ENCODE results near the gene FAM20A.

The FAM20A gene

DNA sequence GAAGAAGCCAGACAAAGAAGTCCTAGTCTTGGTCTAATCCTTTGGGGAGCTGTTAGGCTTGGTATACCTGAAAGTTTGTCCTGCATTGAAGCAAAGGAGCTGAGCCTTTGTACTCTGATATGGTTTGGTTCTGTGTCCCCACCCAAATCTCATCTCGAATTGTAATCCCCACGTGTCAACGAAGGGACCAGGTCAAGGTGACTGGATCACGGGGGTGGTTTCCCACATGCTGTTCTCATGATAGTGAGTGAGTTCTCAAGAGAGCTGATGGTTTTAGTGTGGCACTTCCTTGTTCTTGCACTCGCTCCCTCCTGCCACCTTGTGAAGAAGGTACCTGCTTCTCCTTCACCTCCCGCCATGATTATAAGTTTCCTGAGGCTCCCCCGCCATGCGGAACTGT is 33.6 kb downstream of the FAM20A start:
- no peak overlapping the region for H3K4me3 ChIP-seq
- H3K9me3 ChIP-seq, result no peaks in the 10 kb centered on the region
- intact Hi-C loops (cut with DNase I; ENCODE audit: low total_unique reads), result no loop called here
- TF ChIP-seq, protein P1, sequence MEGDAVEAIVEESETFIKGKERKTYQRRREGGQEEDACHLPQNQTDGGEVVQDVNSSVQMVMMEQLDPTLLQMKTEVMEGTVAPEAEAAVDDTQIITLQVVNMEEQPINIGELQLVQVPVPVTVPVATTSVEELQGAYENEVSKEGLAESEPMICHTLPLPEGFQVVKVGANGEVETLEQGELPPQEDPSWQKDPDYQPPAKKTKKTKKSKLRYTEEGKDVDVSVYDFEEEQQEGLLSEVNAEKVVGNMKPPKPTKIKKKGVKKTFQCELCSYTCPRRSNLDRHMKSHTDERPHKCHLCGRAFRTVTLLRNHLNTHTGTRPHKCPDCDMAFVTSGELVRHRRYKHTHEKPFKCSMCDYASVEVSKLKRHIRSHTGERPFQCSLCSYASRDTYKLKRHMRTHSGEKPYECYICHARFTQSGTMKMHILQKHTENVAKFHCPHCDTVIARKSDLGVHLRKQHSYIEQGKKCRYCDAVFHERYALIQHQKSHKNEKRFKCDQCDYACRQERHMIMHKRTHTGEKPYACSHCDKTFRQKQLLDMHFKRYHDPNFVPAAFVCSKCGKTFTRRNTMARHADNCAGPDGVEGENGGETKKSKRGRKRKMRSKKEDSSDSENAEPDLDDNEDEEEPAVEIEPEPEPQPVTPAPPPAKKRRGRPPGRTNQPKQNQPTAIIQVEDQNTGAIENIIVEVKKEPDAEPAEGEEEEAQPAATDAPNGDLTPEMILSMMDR (IDR thresholded peaks at IDR 0.05), result no peak
- DNase-seq, result no peak
- no peak overlapping the region for H3K27ac ChIP-seq
- H3K4me1 ChIP-seq, result no peaks in the 10 kb centered on the region
- H3K27me3 ChIP-seq, result no peaks in the 10 kb centered on the region
- no peaks in the 10 kb centered on the region for H3K36me3 ChIP-seq

DNA sequence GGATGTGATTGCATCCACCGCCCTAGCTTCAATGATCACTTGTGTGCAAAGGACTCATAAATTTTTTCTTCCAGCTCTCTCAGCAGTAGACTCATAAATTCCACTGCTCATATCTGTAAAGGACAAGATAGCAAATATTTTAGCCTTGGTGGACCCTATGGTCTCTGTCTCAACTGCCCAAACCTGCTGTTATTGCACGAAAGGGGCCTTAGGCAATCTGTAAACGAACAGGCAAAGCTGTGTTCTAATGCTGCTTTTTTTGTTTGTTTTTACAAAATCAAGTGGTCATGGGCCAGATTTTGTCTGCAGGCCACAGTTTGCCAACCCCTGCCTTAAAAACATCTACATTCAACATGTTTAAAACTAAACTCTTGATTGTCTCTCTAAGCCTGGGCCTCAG is 34.1 kb downstream of the FAM20A start:
- no peaks in the 10 kb centered on the region for H3K36me3 ChIP-seq
- no peaks in the 10 kb centered on the region for H3K27me3 ChIP-seq
- H3K9me3 ChIP-seq, result no peaks in the 10 kb centered on the region
- no peak for DNase-seq
- TF ChIP-seq, protein P1 (IDR thresholded peaks at IDR 0.05), result no peak
- no peak overlapping the region for H3K4me3 ChIP-seq
- no peaks in the 10 kb centered on the region for H3K4me1 ChIP-seq
- no peak overlapping the region for H3K27ac ChIP-seq
- intact Hi-C loops (cut with DNase I; ENCODE audit: low total_unique reads), result no loop called here

DNA sequence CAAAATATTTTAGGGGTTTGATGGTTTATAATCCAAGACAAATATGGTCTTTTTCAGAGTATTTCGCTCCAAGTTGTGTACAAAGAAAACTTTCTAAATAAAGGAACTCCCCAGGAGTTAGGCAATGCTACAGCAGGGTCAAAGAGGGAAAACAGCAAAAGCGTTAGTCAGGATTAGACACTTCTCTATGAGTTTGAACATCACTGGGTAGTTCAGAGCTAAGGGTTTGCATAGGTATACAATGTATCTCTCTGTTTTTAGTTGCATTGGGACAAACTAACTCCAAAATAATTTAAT is 34.8 kb downstream of the FAM20A start:
- Histone ChIP-seq H3K4me3 (no peak overlapping the region), H3K9me3 (no peaks in the 10 kb centered on the region), H3K4me1 (no peaks in the 10 kb centered on the region), H3K27ac (no peak overlapping the region), H3K36me3 (no peaks in the 10 kb centered on the region), H3K27me3 (no peaks in the 10 kb centered on the region)
- TF ChIP-seq, protein P1 (IDR thresholded peaks at IDR 0.05), result no peak
- intact Hi-C loops (cut with DNase I; ENCODE audit: low total_unique reads), result no loop called here
- DNase-seq, result no peak

DNA sequence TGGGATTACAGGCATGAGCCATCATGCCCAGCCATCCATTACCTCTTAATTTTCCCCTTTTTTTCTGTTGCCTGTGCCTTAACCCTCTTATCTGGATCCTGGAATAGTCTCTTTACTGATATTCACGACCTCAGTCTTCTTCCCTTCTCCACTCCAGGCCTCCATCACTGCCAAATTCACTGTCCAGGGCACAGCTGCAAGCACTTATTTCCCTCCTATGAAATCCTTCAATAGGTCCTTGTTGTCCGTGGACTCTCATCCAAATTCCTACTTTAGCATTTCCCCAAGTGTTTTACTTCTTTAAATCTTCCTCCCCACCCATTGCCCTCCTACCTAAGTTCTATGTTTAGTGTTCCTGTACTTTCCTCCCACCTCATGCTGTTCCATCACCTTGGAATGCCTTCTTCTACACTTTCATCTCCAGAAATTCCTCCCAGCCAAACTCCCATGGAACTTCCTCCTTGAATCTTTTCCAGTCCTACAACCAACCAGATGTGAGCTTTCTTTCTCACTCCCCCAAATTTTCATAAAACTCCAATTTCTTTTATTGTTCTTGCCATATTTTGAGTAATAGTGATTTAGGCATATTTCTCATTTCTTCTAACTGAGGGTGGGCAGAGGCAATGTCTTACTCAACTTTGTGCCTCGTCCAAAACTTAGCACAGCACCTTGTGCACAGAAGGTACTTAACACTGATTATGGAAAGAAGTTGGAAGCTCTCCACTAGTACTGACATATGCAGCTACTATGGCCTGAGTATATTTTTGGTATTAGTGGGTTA is 35.3 kb downstream of the FAM20A start:
- no peak overlapping the region for H3K4me3 ChIP-seq
- H3K9me3 ChIP-seq, result no peaks in the 10 kb centered on the region
- H3K36me3 ChIP-seq, result no peaks in the 10 kb centered on the region
- intact Hi-C loops (cut with DNase I; ENCODE audit: low total_unique reads), result no loop called here
- TF ChIP-seq, protein P1 (IDR thresholded peaks at IDR 0.05), result no peak
- no peak overlapping the region for H3K27ac ChIP-seq
- no peak for DNase-seq
- no peaks in the 10 kb centered on the region for H3K4me1 ChIP-seq
- no peaks in the 10 kb centered on the region for H3K27me3 ChIP-seq

DNA sequence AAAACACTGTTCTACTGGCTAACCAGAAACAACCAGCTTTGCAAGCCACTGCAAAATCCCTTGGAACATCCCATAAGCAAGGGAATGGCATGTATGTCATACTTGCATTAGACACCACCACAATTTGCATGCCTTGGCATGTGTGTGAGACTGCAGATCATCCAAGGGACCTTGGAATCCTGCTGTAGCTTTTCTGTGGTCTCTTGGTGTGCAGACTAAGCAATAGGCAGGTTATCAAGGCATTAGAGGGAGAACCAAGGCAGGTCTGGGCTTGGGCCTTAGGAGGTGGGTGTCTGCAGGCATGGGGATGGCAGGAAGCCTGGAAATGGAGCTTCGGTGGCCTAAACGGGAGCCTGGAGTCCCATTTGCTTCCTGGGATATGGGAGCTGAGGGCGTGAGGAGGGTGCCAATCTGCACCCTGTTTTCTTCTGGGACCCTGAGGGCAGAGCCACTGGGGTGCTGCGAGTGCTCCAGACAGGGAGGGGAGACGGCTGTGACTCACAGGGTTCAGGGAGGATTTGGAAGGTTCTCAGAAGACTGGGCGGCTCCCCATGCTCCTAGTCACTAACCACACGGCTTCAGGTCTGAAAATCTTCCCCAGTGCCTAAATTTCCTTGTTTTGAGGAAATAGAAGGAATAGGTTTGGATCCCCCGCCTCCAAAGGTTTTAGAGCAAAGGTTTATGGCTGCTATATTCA is 36.6 kb downstream of the FAM20A start:
- no peaks in the 10 kb centered on the region for H3K9me3 ChIP-seq
- H3K4me3 ChIP-seq, result no peak overlapping the region
- intact Hi-C loops (cut with DNase I; ENCODE audit: low total_unique reads), result no loop called here
- H3K27ac ChIP-seq, result no peak overlapping the region
- TF ChIP-seq, protein P1 (IDR thresholded peaks at IDR 0.05), result no peak
- no peaks in the 10 kb centered on the region for H3K4me1 ChIP-seq
- no peak for DNase-seq
- no peaks in the 10 kb centered on the region for H3K27me3 ChIP-seq
- H3K36me3 ChIP-seq, result no peaks in the 10 kb centered on the region

Data from tibial artery (tissue), 4 donors.